ENCODE data around the gene PPP6R1.

PPP6R1 gene

DNA sequence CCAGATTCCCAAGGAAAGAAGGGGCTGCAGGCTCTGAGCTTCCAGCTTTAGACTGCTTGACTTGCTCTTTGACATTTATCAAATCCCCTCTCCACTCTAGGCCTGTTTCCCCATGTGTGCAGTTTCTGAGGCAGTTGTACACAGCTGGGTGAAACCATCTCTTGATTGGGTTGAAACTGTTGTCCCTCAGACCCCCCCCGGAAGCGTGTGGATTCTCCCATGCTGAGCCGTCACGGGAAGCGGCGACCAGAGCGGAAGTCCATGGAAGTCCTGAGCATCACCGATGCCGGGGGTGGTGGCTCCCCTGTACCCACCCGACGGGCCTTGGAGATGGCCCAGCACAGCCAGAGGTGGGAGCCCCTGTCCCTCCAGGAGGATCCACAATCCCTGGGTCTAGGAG is 44.7 kb upstream of the PPP6R1 start:
- H4K20me1 ChIP-seq (ENCODE audit: insufficient read depth) = no peaks in the 10 kb centered on the region
- no peaks in the 10 kb centered on the region for H3K27me3 ChIP-seq (ENCODE audit: insufficient read depth, low read depth)
- no peaks in the 10 kb centered on the region for H3K36me3 ChIP-seq (ENCODE audit: insufficient read depth)
- H3K4me1 ChIP-seq (ENCODE audit: low read depth, poor library complexity, severe bottlenecking) = peaks cover 11% of the 10 kb centered on the region
- no peaks in the 10 kb centered on the region for H3K79me2 ChIP-seq (ENCODE audit: insufficient read depth, low read depth)
- H3K27ac ChIP-seq = no peak overlapping the region
- TF ChIP-seq, protein P1, sequence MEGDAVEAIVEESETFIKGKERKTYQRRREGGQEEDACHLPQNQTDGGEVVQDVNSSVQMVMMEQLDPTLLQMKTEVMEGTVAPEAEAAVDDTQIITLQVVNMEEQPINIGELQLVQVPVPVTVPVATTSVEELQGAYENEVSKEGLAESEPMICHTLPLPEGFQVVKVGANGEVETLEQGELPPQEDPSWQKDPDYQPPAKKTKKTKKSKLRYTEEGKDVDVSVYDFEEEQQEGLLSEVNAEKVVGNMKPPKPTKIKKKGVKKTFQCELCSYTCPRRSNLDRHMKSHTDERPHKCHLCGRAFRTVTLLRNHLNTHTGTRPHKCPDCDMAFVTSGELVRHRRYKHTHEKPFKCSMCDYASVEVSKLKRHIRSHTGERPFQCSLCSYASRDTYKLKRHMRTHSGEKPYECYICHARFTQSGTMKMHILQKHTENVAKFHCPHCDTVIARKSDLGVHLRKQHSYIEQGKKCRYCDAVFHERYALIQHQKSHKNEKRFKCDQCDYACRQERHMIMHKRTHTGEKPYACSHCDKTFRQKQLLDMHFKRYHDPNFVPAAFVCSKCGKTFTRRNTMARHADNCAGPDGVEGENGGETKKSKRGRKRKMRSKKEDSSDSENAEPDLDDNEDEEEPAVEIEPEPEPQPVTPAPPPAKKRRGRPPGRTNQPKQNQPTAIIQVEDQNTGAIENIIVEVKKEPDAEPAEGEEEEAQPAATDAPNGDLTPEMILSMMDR (conservative IDR thresholded peaks at IDR 0.05; ENCODE audit: low read depth, low read length) = no peak
- no peak overlapping the region for H3K4me2 ChIP-seq
- no peak overlapping the region for H2AFZ ChIP-seq (ENCODE audit: low read depth)
- no peak overlapping the region for H3K9ac ChIP-seq
- H3K4me3 ChIP-seq (IDR thresholded peaks at IDR 0.05; ENCODE audit: insufficient read depth, low read depth, low read length) = no peak overlapping the region

- H2AFZ ChIP-seq (ENCODE audit: low read depth) = peak overlapping the region; percentile 68
- no peak overlapping the region for H3K27ac ChIP-seq
- no peaks in the 10 kb centered on the region for H3K27me3 ChIP-seq (ENCODE audit: insufficient read depth, low read depth)
- peak overlapping the region; percentile 56; the same call in 1 of the 2 replicates for H3K4me2 ChIP-seq
- H3K79me2 ChIP-seq (ENCODE audit: insufficient read depth, low read depth) = no peaks in the 10 kb centered on the region
- TF ChIP-seq, protein P1 (conservative IDR thresholded peaks at IDR 0.05; ENCODE audit: low read depth, low read length) = no peak
- H3K36me3 ChIP-seq (ENCODE audit: insufficient read depth) = no peaks in the 10 kb centered on the region
- peak overlapping the region; percentile 11; the same call in 1 of the 2 replicates for H3K9ac ChIP-seq
- H3K4me1 ChIP-seq (ENCODE audit: low read depth, poor library complexity, severe bottlenecking) = peaks cover 11% of the 10 kb centered on the region
- H3K4me3 ChIP-seq (IDR thresholded peaks at IDR 0.05; ENCODE audit: insufficient read depth, low read depth, low read length) = no peak overlapping the region
- no peaks in the 10 kb centered on the region for H4K20me1 ChIP-seq (ENCODE audit: insufficient read depth)
Observed at GRCh38 chr19:55302318-55302703, 43.5 kb upstream of the PPP6R1 start.

DNA sequence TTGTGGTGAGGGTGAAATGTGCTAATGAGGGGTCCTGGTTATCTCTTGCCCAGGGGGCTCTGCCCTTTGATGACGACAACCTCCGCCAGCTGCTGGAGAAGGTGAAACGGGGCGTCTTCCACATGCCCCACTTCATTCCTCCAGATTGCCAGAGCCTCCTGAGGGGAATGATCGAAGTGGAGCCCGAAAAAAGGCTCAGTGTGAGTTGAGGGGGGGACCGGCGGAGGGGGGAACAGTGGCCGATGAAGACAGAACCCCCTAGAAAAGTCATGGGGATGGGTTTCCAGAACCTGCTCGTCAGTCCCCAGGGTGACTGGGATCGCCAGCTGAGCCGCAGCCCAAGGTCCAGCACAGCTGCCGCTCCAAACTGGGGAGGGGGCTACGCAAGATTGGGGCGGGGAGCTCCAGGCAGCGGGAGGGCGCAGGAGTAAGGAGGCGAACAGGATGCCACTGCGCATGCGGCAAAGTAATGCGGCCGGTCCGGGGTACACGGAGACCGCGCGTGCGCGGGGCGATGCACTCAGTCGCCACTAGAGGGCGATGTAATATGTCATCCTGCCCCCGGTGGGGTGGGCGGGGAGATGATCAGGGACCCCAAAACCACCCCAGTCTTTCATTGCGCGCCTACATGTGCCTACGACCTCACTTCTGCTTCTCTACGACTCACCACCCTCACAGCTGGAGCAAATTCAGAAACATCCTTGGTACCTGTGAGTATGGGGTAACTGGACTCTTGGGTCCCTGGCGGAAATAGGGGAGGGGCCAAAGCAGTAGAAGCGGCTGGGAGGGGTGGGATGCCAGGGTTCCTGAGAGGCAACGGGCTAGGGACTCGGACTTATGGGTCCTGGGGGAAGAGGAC is 42.9 kb upstream of the PPP6R1 start:
- Histone ChIP-seq H3K4me2 (peak overlapping the region; percentile 56; the same call in 1 of the 2 replicates), H3K9ac (peak overlapping the region; percentile 41), H3K4me3 (IDR thresholded peaks at IDR 0.05; ENCODE audit: insufficient read depth, low read depth, low read length) (no peak overlapping the region), H3K79me2 (ENCODE audit: insufficient read depth, low read depth) (no peaks in the 10 kb centered on the region), H2AFZ (ENCODE audit: low read depth) (peak overlapping the region; percentile 68), H4K20me1 (ENCODE audit: insufficient read depth) (no peaks in the 10 kb centered on the region), H3K27ac (no peak overlapping the region), H3K27me3 (ENCODE audit: insufficient read depth, low read depth) (no peaks in the 10 kb centered on the region), H3K36me3 (ENCODE audit: insufficient read depth) (no peaks in the 10 kb centered on the region), H3K4me1 (ENCODE audit: low read depth, poor library complexity, severe bottlenecking) (peaks cover 11% of the 10 kb centered on the region)
- TF ChIP-seq, protein P1 (conservative IDR thresholded peaks at IDR 0.05; ENCODE audit: low read depth, low read length) = peak; percentile 97

- H4K20me1 ChIP-seq (ENCODE audit: insufficient read depth) = no peaks in the 10 kb centered on the region
- TF ChIP-seq, protein P1 (conservative IDR thresholded peaks at IDR 0.05; ENCODE audit: low read depth, low read length) = no peak
- H3K4me2 ChIP-seq = peak overlapping the region; percentile 56; the same call in 1 of the 2 replicates
- no peaks in the 10 kb centered on the region for H3K27me3 ChIP-seq (ENCODE audit: insufficient read depth, low read depth)
- no peaks in the 10 kb centered on the region for H3K36me3 ChIP-seq (ENCODE audit: insufficient read depth)
- H2AFZ ChIP-seq (ENCODE audit: low read depth) = peak overlapping the region; percentile 68; the same call in 1 of the 2 replicates
- no peak overlapping the region for H3K4me3 ChIP-seq (IDR thresholded peaks at IDR 0.05; ENCODE audit: insufficient read depth, low read depth, low read length)
- no peak overlapping the region; the same call in 1 of the 2 replicates for H3K9ac ChIP-seq
- H3K4me1 ChIP-seq (ENCODE audit: low read depth, poor library complexity, severe bottlenecking) = peaks cover 11% of the 10 kb centered on the region
- no peaks in the 10 kb centered on the region for H3K79me2 ChIP-seq (ENCODE audit: insufficient read depth, low read depth)
- no peak overlapping the region for H3K27ac ChIP-seq
Observed at GRCh38 chr19:55300886-55301458, 42.2 kb upstream of the PPP6R1 start.

Data from KMS-11 (cell line).